CD4-positive, alpha-beta T cell (primary cell): ENCODE results near the gene NFYC. TPM values are rescaled to one million over a fixed set of nuclear protein-coding genes. Genes with fewer than 3 reads are reported as not detected.

ENCODE experiments used
- ATAC-seq: fragments of 200-7000 bp; cut with Tn5 transposase; one replicate; pipeline ENCODE4 v1.10.0; 2022; ENCODE audit warnings: mild to moderate bottlenecking; ENCODE audit not compliant: poor library complexity
- CTCF ChIA-PET: fragments of 350-600 bp; sonication (Branson Sonifier 250); formaldehyde crosslinking; loops from one replicate; lab custom pipeline; 2021; ENCODE audit warnings: antibody characterized with exemption, inconsistent platforms; lab: Charles Lee
- POLR2A ChIA-PET: fragments of 350-600 bp; sonication (Branson Sonifier 250); formaldehyde crosslinking; loops from one replicate; lab custom pipeline; 2021; ENCODE audit warnings: antibody characterized with exemption, inconsistent platforms; lab: Charles Lee
- DNase-seq, 14 experiments: peaks; one replicate each; pipeline ENCODE4 v3.0.0-alpha.2; 2013 to 2020; ENCODE audit warnings: mixed read lengths in 2 of 14
- H3K27ac ChIP-seq, 2 donors: one replicate each; pipeline versions ENCODE4 v1.5.1 to v1.7.0; 2013; ENCODE audit warnings: low read length in 2 of 2, low read depth in 1 of 2, mild to moderate bottlenecking in 1 of 2
- H3K27me3 ChIP-seq, 2 experiments: 1 replicate in 1 of 2; 2 replicates in 1 of 2; pipeline versions ENCODE4 v1.6.1 to v1.7.0; 2013; ENCODE audit warnings: low read length in 2 of 2, control low read depth in 1 of 2, mild to moderate bottlenecking in 1 of 2, moderate library complexity in 1 of 2; ENCODE audit not compliant: insufficient read depth in 2 of 2, control insufficient read depth in 1 of 2
- H3K36me3 ChIP-seq: one replicate; pipeline ENCODE4 v1.6.1; 2013; ENCODE audit warnings: low read length, control low read depth; ENCODE audit not compliant: insufficient read depth
- H3K4me1 ChIP-seq: one replicate; pipeline ENCODE4 v1.6.1; 2013; ENCODE audit warnings: low read length, control low read depth; ENCODE audit not compliant: insufficient read depth
- H3K4me3 ChIP-seq: one replicate; pipeline ENCODE4 v1.5.1; 2013; ENCODE audit warnings: mild to moderate bottlenecking, low read length, moderate library complexity
- H3K9me3 ChIP-seq, 2 experiments: 1 replicate in 1 of 2; 2 replicates in 1 of 2; pipeline versions ENCODE4 v1.6.1 to v1.7.0; 2013; ENCODE audit warnings: low read length in 2 of 2, mild to moderate bottlenecking in 2 of 2, control low read depth in 1 of 2, moderate library complexity in 1 of 2; ENCODE audit not compliant: control insufficient read depth in 1 of 2, insufficient read depth in 1 of 2
- H3K27ac Mint-ChIP-seq: one replicate; pipeline ENCODE4 v1.8.0; 2020; ENCODE audit warnings: mixed read lengths
- H3K27me3 Mint-ChIP-seq: one replicate; pipeline ENCODE4 v1.8.0; 2021; ENCODE audit warnings: mixed read lengths
- H3K36me3 Mint-ChIP-seq: one replicate; pipeline ENCODE4 v1.8.0; 2021; ENCODE audit warnings: low read depth, mixed read lengths
- H3K4me1 Mint-ChIP-seq: one replicate; pipeline ENCODE4 v1.8.0; 2021; ENCODE audit warnings: low read depth, mixed read lengths
- H3K4me3 Mint-ChIP-seq: one replicate; pipeline ENCODE4 v1.8.0; 2020; ENCODE audit warnings: mild to moderate bottlenecking, mixed read lengths
- H3K9me3 Mint-ChIP-seq: one replicate; pipeline ENCODE4 v1.8.0; 2020; ENCODE audit warnings: mixed read lengths
- intact Hi-C, 2 experiments: fragments of 100-400 bp; cut with DNase I in 1 of 2; cut with micrococcal nuclease in 1 of 2; formaldehyde crosslinking; loops; one replicate each; pipeline versions ENCODE4 v1.15.1 to v1.9.0; 2023 to 2025; cut with DNase I, micrococcal nuclease
- total RNA-seq, 174 experiments: library from RNA in 2 of 174; stranded (reverse) in 2 of 174; gene quantifications; one replicate each; pipeline ENCODE4 v1.2.3 and lab custom pipeline; 2021 to 2026
- TF ChIP-seq, protein P1 (sequence below): fragments of 200-600 bp; IDR thresholded peaks from one replicate; pipeline ENCODE4 v1.8.0; 2022; ENCODE audit warnings: antibody characterized with exemption, mild to moderate bottlenecking

The NFYC gene
- total RNA-seq, 2 experiments from 2014 or later: 28.6 to 35.2 TPM

DNA sequence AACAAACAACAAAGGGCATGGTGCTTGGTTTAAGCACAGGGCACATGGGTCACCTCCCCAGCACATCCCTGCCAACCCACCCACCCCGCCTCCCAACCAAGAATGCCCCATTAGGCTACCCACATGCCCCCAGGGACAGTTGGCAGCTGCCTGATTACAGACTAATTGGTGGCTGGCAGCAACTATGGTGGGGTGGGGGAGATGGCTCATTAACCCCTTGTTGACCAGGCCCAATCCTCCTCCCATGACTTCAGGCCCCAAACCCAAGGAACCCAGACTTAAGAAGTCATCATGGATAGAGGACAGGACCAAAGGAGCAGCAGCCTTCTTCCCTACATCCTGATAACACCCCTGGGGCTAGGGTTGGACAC, 27.4 kb upstream of the NFYC start:
- Mint-ChIP-seq H3K27ac (no peak overlapping the region), H3K9me3 (no peaks in the 10 kb centered on the region), H3K4me1 (peaks cover 27% of the 10 kb centered on the region), H3K36me3 (peaks cover 3% of the 10 kb centered on the region), H3K27me3 (no peaks in the 10 kb centered on the region), H3K4me3 (peak overlapping the region; percentile 84)
- H3K36me3 ChIP-seq: no peaks in the 10 kb centered on the region
- H3K4me1 ChIP-seq: peaks cover 23% of the 10 kb centered on the region
- ATAC-seq (no peak), DNase-seq (no peak)
- TF ChIP-seq, protein P1, sequence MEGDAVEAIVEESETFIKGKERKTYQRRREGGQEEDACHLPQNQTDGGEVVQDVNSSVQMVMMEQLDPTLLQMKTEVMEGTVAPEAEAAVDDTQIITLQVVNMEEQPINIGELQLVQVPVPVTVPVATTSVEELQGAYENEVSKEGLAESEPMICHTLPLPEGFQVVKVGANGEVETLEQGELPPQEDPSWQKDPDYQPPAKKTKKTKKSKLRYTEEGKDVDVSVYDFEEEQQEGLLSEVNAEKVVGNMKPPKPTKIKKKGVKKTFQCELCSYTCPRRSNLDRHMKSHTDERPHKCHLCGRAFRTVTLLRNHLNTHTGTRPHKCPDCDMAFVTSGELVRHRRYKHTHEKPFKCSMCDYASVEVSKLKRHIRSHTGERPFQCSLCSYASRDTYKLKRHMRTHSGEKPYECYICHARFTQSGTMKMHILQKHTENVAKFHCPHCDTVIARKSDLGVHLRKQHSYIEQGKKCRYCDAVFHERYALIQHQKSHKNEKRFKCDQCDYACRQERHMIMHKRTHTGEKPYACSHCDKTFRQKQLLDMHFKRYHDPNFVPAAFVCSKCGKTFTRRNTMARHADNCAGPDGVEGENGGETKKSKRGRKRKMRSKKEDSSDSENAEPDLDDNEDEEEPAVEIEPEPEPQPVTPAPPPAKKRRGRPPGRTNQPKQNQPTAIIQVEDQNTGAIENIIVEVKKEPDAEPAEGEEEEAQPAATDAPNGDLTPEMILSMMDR: no peak
- no peaks in the 10 kb centered on the region for H3K27me3 ChIP-seq
- ChIA-PET CTCF (no interaction called here), POLR2A (interaction anchor here (5.5 kb wide), 1 partner anchor 28 kb away, joined by 34 read pairs; the partner anchor contains the start of gene NFYC)
- intact Hi-C loops: loop anchor here in 1 of 2 experiments (2.0 to 10.0 kb wide), 2 partner anchors 27 to 691 kb away; partner anchors contain the start of gene NFYC
- H3K4me3 ChIP-seq: no peak overlapping the region
- H3K9me3 ChIP-seq: no peaks in the 10 kb centered on the region
- no peak overlapping the region for H3K27ac ChIP-seq

DNA sequence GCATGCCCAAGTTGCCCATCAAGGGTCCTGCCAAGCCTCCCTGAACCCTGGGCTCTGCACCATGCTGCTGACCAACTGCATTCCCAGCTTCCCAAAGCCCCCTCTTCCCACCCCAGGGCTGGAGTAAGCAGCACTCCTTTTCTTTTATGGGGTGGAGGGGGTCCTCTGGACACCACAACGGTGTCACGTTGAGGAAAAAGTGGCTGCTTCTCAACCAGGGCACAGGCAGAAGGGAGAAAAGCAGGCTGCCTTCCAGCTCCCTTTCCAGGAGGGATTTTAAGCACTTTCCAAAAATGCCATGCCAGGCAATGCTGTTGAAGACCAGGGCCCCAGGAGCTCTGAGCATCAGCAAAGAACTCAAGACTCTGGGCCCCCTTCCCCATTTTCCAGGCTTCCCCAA, 26.7 kb upstream of the NFYC start:
- H3K36me3 Mint-ChIP-seq: peaks cover 3% of the 10 kb centered on the region
- DNase-seq (no peak), ATAC-seq (no peak)
- no peak overlapping the region for H3K27ac ChIP-seq
- peaks cover 23% of the 10 kb centered on the region for H3K4me1 ChIP-seq
- intact Hi-C loops: loop anchor here (2.0 to 10.0 kb wide), 6 partner anchors 26 to 690 kb away; partner anchors contain the start of genes CITED4 (in 1 of the 2), NFYC (in 1 of the 2) and ZNF684 (in 1 of the 2)
- POLR2A ChIA-PET: interaction anchor here (1.2 to 5.5 kb wide), 2 partner anchors 9 to 27 kb away, joined by 3 to 34 read pairs; partner anchors contain the start of gene NFYC
- H3K27ac Mint-ChIP-seq: no peak overlapping the region
- H3K9me3 Mint-ChIP-seq: no peaks in the 10 kb centered on the region
- no peaks in the 10 kb centered on the region for H3K27me3 Mint-ChIP-seq
- H3K9me3 ChIP-seq: no peaks in the 10 kb centered on the region
- H3K4me3 Mint-ChIP-seq: peak overlapping the region; percentile 84
- H3K4me1 Mint-ChIP-seq: peaks cover 27% of the 10 kb centered on the region
- no peaks in the 10 kb centered on the region for H3K36me3 ChIP-seq
- TF ChIP-seq, protein P1: no peak
- no peaks in the 10 kb centered on the region for H3K27me3 ChIP-seq
- H3K4me3 ChIP-seq: peak overlapping the region; percentile 35
- CTCF ChIA-PET: interaction anchor here (1.4 kb wide), 1 partner anchor 24 kb away, joined by 3 read pairs; no protein-coding TSS in a partner anchor

DNA sequence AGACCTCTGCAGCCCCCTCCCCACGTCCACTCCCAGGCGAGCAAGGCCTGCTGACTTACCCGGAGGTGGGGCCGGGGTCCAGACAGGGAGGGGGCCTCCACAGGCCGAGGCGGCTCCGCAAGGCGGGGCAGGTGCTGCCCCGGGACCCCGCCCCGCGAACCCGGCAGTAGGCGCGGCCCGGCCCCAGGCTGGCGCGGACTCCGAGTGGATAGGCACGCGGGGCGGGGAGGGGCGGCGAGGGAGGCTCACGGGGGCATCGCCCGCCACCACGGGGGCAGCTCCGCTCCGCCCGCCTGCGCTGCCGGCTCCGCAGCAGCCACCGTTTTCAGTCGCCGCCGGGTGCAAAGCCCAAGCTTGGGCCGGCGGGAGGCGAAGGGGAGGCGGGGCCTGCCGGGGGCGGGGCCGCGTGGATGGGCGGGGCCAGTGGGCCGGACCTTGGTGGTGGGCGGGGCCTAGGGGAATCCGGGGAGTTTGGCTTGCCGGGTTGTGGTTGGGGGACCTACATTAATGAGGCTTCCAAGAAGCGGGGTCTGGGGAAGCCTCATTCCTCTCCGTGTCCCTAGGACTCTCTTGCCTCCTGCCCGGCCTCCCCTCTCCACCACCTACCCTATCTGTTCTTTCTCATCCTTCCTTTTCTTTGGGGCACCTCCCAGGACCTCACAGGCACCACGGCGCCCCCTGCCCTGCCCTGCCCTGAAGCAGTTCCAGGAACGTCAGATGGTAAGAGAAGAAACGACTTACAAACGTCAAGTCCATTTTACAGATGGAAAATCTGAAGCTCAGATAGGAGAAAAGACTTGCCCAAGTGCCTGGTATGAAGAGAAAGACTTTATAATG, 26.0 kb upstream of the NFYC start, which contains the start of gene RIMS3:
Gene RIMS3, minus strand, starts transcription at position 348 of the 837 bp plus-strand sequence. CDS start 23,757 bp downstream, outside the sequence.
- TF ChIP-seq, protein P1: no peak
- CTCF ChIA-PET: interaction anchor here (1.0 to 1.4 kb wide), 2 partner anchors 23 to 24 kb away, joined by 3 read pairs; no protein-coding TSS in a partner anchor
- Mint-ChIP-seq H3K36me3 (peaks cover 3% of the 10 kb centered on the region), H3K4me3 (peak within 1 kb of the TSS; percentile 86), H3K27ac (no peak within 1 kb of the TSS), H3K9me3 (no peaks in the 10 kb centered on the region), H3K4me1 (peaks cover 27% of the 10 kb centered on the region), H3K27me3 (no peaks in the 10 kb centered on the region)
- Histone ChIP-seq H3K4me3 (peak within 1 kb of the TSS; percentile 52), H3K4me1 (peaks cover 23% of the 10 kb centered on the region), H3K27ac (no peak within 1 kb of the TSS), H3K36me3 (no peaks in the 10 kb centered on the region), H3K9me3 (no peaks in the 10 kb centered on the region), H3K27me3 (no peaks in the 10 kb centered on the region)
- ATAC-seq (peak; percentile 76), DNase-seq (peak; percentile 61 to 89 (median 78))
- intact Hi-C loops: loop anchor here (2.0 to 10.0 kb wide), 6 partner anchors 25 to 689 kb away; partner anchors contain the start of genes CITED4 (in 1 of the 2), NFYC (in 1 of the 2) and ZNF684 (in 1 of the 2)
- POLR2A ChIA-PET: interaction anchor here (1.2 to 5.5 kb wide), 2 partner anchors 9 to 26 kb away, joined by 3 to 34 read pairs; partner anchors contain the start of gene NFYC
